Anterior cingulate cortex (tissue), 58 donors: ENCODE data around the gene CUL4A.
"Not testable (repeated sequence)": the region's sequence is repeated elsewhere in the genome, so short reads cannot be mapped to it uniquely, and the experiment has no call there.

Source experiments
- DNase-seq, 58 donors: peaks; one replicate each; lab custom pipeline; 2025; lab: John Stamatoyannopoulos, UW

The CUL4A gene

GRCh38 chr13:113209336-113209758 is at the start of gene CUL4A:
Gene CUL4A (plus strand): TSS chr13:113209613. CDS start chr13:113209628, 15 bp downstream.
- DNase-seq = peak in 53 of 58 donors; percentile 8 to 82 (median 67)

DNA sequence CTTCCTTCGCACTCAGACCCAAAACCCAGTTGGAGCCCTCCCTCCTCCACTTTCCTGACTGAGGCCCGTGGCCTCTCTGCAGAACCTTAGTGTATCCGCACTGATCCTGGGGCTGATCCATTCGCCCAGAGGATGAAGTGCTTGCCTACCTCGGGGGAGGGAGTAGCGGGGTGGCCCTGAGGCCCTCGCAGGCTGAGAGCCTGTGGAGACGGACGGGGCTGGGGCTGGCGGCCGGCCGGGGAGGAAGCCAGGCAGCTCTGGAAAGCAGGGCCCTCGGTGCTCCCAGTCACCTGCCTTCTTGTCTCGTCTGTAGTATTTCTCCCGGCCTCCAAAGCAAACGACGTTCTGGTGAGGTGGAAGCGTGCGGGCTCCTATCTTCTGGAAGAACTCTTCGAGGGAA is 49.7 kb upstream of the CUL4A start:
- no peak for DNase-seq

DNA sequence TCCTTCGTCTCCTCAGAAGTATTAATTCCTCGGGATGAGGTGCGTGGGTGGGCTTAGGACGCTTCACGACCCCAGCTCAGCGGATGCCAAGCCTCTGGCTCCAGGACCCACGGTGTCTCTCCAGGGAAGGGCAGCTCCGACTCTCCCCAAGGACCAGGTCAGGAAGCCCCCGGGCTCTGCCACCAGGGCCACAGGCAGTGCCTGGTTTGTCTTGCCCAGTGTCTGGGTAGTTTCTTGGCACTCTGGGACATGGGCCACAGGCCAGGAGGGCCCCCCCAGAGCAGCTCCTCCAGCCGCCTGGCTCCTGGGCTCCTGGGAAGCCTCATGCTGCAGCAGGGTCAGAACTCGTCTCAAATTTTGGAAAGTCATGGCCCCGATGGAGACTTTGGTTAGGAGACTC is 48.4 kb upstream of the CUL4A start:
- no peak for DNase-seq

- DNase-seq = no peak
These were observed 48.0 kb upstream of the CUL4A start for GRCh38 chr13:113161433-113161832.

- DNase-seq = not testable (repeated sequence)
These were observed 47.4 kb upstream of the CUL4A start for GRCh38 chr13:113161975-113162374.

DNA sequence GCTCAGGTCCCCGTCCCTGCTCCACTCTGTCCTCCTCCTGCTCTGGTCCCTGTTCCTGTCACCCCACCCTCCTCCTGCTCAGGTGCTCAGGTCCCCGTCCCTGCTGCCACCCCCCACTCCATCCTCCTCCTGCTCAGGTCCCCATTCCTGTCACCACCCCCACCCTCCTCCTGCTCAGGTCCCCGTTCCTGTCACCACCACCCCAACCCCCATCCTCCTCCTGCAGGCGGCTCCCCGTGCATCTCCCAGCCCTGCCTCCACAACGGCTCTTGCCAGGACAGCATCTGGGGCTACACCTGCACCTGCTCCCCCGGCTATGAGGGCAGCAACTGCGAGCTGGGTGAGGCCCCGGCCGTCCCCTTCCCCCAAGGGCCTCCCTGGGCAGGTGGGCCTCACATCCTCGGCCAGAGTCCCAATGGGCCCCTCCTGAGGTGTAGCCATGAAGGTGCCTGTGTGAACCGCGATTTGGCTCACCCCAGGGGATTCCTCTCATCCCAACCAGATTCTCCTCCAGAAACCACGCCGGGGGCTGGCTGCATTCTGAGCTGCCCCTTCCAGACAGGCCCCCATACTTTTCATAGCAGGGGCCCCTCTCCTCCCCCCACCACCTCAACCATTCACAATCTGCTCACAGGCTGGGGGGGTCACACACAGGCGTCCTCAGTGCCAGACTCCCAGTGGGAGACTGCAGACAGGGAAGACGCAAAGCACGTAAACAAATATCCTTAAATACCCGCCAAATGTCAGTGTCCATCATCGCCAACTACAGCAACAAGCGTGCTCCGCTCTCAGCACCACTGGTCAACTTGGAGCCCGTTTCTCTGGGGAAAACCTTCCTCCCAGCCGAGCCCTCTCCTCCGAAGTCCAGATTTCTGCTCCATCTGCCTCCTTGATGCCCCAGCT is 46.4 kb upstream of the CUL4A start:
- DNase-seq = no peak

DNA sequence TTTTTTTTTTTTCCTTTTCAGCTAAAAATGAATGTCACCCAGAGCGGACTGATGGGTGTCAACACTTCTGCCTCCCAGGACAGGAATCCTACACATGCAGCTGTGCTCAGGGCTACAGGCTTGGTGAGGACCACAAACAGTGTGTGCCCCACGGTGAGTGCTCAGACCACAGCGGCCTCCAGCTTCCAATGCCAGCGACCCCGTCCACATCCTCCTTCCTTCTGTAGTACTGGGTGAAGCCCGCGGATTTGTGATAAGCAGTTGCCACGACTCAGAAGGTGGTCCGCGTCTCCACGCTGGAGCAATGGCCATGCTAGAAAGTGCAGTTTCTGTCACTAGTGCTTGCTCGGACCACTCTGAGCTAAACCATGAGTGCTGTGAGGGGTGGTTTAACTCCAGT is 44.9 kb upstream of the CUL4A start:
- no peak for DNase-seq

GRCh38 chr13:113166266-113166665 is 43.1 kb upstream of the CUL4A start:
- no peak for DNase-seq

GRCh38 chr13:113166681-113167080 is 42.7 kb upstream of the CUL4A start:
- no peak for DNase-seq

GRCh38 chr13:113167155-113167554 is 42.3 kb upstream of the CUL4A start:
- no peak for DNase-seq

GRCh38 chr13:113167575-113167974 is 41.8 kb upstream of the CUL4A start:
- DNase-seq = no peak

DNA sequence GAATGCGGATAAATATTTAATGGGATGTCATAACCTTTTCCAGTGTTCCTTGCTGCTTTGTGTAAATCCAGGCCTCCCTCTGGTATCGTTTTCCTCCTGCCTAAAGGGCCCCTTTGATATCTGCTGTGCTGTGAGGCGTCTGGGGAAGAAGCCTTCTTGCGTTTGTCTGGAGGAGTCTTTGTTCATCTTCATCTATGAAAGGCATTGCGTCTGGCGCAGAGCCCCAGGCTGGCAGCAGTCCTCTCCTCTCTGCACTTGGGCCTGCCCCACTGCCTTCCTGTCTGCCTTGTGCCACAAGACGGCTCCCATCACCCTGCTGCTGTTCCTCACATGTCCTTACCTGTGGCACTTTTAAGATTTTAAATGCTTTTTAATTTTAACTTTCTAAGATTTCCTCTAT is 41.2 kb upstream of the CUL4A start:
- DNase-seq = no peak

DNA sequence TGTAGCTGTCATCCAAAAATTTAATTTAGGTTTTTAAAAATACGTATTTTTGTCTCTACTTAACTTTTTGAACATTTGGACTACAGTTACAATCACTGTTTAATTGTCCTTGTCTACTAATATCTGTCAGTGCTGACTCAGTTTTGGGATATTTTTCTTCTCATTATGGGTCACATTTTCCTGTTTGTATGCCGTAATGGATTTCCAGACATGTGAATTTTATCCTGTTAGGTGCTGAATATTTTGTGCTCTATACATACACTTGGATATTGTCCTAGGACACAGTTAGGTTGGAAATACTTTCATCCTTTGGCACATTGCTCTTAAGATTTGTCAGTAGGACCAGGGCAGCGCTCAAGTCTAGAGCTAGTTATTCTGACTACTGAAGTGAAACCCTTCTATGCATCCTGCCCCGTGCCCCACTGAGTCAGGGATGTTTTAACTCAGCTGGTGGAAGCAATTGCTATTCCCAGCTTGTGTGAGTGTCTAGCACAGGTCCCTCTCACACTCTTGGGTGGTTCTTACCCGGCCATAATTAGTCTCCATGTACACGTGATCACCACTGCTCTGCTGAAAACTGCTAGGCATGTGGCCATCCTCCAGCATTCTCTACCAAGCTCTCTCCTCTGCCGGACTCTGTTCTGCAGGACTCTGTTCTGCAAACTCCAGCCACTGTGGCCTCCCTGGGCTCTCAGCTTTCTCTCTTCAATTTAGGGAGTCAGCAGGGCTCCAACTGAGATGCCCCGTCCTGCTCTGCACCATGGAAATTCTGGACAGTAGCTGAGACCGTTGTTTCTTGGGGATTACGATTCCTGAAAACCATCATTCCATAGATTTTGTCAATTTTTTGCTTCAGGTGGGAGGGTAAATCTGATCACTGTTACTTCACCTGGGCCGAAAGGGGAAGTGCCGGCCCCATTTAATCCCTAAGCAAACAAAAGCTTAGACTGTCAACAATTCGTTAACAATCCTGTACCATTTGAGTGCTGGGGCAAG is 39.8 kb upstream of the CUL4A start:
- no peak for DNase-seq

GRCh38 chr13:113170511-113170910 is 38.9 kb upstream of the CUL4A start:
- DNase-seq = no peak

- no peak for DNase-seq
These were observed 37.9 kb upstream of the CUL4A start for GRCh38 chr13:113171250-113172125.

GRCh38 chr13:113172419-113172926 is 36.9 kb upstream of the CUL4A start:
- no peak for DNase-seq

- no peak for DNase-seq
These were observed 33.1 kb upstream of the CUL4A start for GRCh38 chr13:113176280-113176679.

DNA sequence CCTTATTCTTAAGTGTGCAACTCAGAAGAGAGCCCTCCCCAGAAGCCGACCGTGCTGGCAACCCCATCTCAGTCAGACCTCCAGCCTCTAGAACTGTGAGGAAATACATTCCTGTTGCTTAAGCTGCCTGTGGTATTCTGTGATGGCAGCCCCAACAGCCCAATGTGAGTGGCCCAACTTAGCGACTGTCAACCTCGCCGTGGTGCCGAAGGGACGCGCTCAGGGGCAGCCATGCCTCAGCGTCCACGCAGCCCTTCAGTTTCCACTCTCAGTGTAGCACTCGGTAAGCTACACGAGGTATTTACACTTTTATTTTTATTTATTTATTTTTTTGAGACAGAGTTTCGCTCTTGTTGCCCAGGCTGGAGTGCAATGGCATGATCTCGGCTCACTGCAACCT is 32.6 kb upstream of the CUL4A start:
- no peak for DNase-seq

DNA sequence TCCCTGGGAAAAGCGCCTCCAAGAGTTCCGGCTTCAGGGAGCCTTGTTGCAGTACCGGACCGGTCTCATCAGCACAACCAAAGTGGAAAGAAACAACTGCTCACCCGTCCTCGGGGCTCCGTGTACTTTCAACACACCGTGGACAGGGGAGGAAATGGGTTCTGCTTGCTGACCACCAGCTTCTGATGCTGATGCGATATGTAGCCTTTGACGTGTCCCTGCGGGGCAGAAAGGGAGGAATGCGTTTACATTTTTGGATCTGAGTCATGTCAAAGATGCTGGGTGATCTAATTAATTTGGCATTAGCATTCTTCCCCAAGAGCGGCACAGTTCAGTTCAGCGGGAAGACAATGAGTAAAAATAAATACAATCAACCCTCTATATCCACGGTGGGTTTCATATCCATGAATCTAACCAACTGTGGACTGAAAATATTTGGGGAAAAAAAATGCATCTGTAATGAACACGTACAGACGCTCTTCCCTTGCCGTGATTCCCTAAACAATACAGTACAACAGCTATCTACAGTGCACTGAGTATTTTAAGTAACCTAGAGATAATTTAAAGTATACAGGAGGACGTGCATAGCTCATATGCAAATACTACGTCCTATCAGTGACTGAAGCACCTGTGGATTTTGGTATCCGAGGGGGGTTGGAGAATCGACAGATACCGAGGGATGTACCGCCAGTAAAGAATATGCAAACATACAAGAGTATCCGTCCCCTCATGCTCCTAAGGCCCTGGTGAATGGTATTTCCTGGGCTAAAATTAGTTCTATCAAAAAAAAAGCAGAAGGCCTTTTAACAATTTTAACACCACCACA is 31.1 kb upstream of the CUL4A start:
- no peak for DNase-seq
